GM12865 (cell line): ENCODE data around the gene LCLAT1.

Experiments
- DNase-seq: peaks from one replicate; pipeline ENCODE4 v3.0.0; 2010; ENCODE audit warnings: low read depth
- H3K4me3 ChIP-seq: 2 replicates; pipeline ENCODE4 v1.5.1; 2011; ENCODE audit warnings: mild to moderate bottlenecking, low read depth, low read length, control low read depth
- TF ChIP-seq, protein P1 (sequence below): IDR thresholded peaks from 2 replicates; pipeline ENCODE4 v1.5.1; 2011; ENCODE audit warnings: low read length, control low read depth, low read depth, inconsistent platforms; ENCODE audit not compliant: insufficient read depth; ENCODE audit errors: missing control alignments

The LCLAT1 gene

DNA sequence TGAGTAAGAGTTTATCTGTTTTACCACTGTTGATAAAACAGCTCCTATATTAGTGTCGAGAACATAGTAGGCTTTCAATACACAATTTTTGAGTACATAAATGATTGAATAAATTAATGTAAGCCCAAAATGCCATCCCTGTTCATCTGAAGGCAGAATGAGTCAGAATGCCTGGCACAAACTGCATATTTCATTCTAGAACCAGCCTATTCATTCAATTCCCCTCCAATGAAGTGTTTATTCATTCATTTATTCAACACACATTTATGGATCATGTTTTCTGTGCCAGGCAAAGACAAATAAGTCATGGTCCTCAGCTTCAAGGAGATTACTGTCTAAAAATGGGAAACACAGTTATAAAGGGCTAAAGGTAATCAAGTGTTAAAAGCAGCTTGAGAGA lies 22.8 kb upstream of the LCLAT1 start:
- no peak overlapping the region for H3K4me3 ChIP-seq
- TF ChIP-seq, protein P1, sequence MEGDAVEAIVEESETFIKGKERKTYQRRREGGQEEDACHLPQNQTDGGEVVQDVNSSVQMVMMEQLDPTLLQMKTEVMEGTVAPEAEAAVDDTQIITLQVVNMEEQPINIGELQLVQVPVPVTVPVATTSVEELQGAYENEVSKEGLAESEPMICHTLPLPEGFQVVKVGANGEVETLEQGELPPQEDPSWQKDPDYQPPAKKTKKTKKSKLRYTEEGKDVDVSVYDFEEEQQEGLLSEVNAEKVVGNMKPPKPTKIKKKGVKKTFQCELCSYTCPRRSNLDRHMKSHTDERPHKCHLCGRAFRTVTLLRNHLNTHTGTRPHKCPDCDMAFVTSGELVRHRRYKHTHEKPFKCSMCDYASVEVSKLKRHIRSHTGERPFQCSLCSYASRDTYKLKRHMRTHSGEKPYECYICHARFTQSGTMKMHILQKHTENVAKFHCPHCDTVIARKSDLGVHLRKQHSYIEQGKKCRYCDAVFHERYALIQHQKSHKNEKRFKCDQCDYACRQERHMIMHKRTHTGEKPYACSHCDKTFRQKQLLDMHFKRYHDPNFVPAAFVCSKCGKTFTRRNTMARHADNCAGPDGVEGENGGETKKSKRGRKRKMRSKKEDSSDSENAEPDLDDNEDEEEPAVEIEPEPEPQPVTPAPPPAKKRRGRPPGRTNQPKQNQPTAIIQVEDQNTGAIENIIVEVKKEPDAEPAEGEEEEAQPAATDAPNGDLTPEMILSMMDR = no peak
- DNase-seq = no peak

DNA sequence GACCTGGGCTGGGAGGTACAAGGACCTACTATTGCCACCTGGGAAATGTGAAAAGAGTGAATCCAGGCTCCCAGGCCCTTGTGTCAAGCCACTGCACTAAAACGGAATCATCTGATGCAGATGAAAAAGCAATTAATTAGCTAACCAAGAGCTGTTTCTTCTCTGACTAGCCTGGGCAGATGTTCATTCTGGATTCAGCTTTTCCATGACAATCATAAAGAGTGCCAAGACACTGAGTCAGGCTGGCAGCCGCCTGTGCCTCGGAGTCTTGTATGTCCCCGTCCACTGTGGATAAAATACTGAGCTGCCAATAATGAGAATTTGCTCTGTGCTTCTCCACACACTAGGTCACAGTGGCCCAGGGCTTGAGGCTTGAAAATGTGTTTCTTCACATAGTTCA lies 21.7 kb upstream of the LCLAT1 start:
- no peak overlapping the region for H3K4me3 ChIP-seq
- TF ChIP-seq, protein P1 = no peak
- DNase-seq = no peak

DNA sequence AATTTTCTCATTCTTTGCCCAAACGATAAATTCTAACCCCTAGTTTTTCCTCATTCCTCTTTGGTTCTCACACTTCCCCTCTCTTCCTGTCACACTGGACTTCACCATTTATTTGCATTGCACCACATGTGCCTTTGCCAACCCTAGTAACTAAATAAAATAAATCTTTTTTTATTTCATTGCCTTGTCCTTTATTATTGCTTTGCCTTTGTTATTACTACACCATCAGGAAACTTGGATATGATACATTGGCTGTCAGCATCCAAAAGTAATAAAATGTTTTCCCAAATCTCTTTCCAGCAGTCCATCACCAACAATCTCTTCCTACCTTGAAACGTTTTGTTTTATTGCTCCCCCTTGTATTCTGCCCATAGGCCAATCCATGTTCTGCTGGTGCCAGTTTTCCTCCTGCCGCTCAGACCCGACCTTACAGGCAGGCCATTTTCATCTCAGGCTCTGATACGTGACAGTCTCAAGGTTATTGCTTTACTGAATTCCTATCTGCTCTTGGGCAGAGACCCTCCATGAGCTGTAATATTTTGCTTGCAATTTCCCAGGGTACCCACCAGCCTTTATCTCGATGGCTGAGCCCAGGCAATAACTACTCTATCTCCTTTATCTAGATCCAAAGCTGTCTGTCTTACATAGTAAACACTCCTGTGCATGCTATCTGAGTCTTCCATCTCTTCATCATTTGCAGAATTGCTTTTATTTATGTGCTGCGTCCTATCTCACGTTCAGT lies 19.3 kb upstream of the LCLAT1 start:
- TF ChIP-seq, protein P1 = no peak
- DNase-seq = no peak
- no peak overlapping the region for H3K4me3 ChIP-seq

DNA sequence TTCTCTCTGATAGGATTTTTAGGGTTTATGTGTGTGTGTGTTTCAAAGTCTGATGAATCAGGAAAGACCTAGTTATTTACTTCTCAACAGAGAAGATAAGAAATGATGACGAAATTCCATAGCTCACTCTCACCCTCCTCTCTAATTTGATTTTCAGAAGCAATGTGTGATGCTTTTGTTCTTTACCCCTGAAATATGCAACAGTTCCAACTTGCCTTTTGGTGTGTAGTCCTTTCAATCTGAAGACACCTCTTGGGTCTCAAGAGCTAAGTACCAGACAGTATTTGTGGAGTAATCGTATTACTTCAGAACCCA lies 18.7 kb upstream of the LCLAT1 start:
- no peak for DNase-seq
- TF ChIP-seq, protein P1 = no peak
- no peak overlapping the region for H3K4me3 ChIP-seq

DNA sequence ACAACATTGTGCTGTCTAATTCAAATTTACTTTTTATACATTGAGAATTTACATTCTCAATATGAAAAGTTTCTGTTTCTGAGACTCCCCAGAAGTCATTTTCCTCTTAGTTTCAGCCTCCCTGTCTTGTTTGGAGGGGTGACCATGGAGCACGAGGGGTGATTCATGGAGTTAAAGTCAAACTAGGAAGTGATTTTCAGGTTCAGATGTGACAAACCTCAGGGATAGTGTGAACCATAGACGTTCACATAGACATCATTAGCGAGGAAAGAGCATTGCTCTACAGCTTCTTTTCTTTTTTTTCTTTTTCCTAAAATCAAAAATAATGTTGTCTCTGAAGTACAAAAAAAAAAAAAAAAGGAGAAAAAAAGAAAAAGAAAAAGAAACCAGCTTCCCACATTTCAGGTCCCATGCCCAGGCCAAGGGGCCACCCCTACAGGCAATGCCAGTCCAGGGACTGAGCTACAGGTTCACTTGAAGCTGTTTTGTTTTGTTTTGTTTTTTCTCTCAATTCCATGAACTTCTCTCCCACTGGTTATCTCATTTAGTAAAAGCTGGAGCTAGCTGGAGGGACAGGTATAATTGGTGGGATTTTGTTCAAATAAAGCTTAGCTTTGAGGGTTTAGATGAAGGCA lies 18.1 kb upstream of the LCLAT1 start:
- TF ChIP-seq, protein P1 = no peak

DNA sequence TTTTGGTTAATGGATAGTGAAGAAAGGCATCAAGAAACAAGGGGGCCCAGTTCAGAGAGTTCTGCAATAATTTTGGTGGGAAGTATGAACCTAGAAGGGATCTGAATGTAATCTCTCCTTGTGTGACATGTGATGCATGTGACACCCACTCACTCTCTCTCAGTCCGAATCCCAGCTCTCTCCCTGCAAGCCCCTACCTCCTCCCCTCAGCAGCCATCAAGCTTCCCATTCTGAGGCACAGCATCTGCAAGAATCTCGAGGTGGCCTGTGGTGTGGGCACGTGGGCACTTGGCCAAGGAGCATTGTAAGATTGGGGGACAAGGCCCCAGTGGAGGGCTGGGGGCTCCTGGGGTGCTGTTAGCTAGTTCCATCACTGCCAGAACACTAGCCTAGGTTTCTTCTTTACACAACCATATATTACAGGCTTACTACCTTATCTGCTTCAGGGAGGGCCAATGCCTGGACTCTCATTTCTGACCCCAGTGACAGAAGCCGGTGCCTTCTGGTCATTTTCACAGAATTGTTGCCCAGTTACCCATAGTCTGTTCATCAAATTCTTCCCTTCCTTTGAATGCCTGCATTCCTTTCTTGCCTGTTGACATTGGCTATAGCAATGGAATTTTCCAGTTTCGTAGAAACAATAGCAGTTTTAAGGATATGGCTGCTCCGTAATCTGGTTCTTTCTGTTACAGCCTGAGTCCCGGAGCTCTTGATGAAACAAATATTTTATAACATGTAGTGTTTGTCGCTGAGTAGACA lies 13.3 kb upstream of the LCLAT1 start:
- DNase-seq = no peak
- TF ChIP-seq, protein P1 = no peak
- no peak overlapping the region for H3K4me3 ChIP-seq

More for the DNA sequence above, 18.1 kb upstream of the LCLAT1 start:
- no peak overlapping the region for H3K4me3 ChIP-seq
- DNase-seq = no peak
